ENCODE data around the gene CEP89. TPM values are rescaled to one million over a fixed set of nuclear protein-coding genes. Genes with fewer than 3 reads are reported as not detected.
"Not testable (repeated sequence)": the region's sequence is repeated elsewhere in the genome, so short reads cannot be mapped to it uniquely, and the experiment has no call there.

CEP89 gene
- total RNA-seq, 2 experiments from 2014 or later: 21.0 to 27.2 TPM

- Mint-ChIP-seq H3K27ac (no peak overlapping the region), H3K36me3 (no peaks in the 10 kb centered on the region), H3K9me3 (no peaks in the 10 kb centered on the region), H3K27me3 (no peaks in the 10 kb centered on the region), H3K4me1 (peaks cover 2% of the 10 kb centered on the region), H3K4me3 (no peak overlapping the region)
- POLR2A ChIA-PET: no interaction called here
- DNase-seq (no peak), ATAC-seq (ENCODE audit: low read depth) (no peak)
These were observed 114.2 kb downstream of the CEP89 start for GRCh38 chr19:32857584-32857983.

DNA sequence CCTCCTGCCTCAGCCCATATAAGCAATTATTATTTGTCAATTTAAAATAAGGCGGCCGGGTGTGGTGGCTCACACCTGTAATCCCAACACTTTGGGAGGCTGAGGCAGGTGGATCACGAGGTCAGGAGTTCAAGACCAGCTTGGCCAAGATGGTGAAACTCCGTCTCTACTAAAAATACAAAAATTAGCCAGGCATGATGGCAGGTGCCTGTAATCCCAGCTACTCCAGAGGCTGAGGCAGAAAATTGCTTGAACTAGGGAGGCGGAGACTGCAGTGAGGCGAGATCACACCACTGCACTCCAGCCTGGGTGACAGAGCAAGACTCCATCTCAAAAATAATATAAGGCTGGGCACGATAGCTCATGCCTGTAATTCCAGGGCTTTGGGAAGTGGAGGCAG lies 114.9 kb downstream of the CEP89 start:
- POLR2A ChIA-PET; ATAC-seq (ENCODE audit: low read depth); H3K27ac Mint-ChIP-seq; H3K27me3 Mint-ChIP-seq; H3K4me3 Mint-ChIP-seq; DNase-seq; H3K36me3 Mint-ChIP-seq; H3K9me3 Mint-ChIP-seq; H3K4me1 Mint-ChIP-seq: not testable (repeated sequence)

- POLR2A ChIA-PET: no interaction called here
- Mint-ChIP-seq H3K36me3 (no peaks in the 10 kb centered on the region), H3K4me3 (no peak overlapping the region), H3K27me3 (no peaks in the 10 kb centered on the region), H3K27ac (no peak overlapping the region), H3K4me1 (peaks cover 2% of the 10 kb centered on the region), H3K9me3 (peaks cover 6% of the 10 kb centered on the region)
- ATAC-seq (ENCODE audit: low read depth) (no peak), DNase-seq (no peak)
These were observed 119.5 kb downstream of the CEP89 start for GRCh38 chr19:32852216-32852615.

- H3K9me3 Mint-ChIP-seq; H3K27ac Mint-ChIP-seq; H3K36me3 Mint-ChIP-seq; H3K4me1 Mint-ChIP-seq; H3K27me3 Mint-ChIP-seq; ATAC-seq (ENCODE audit: low read depth); DNase-seq; H3K4me3 Mint-ChIP-seq; POLR2A ChIA-PET: not testable (repeated sequence)
These were observed 123.7 kb downstream of the CEP89 start for GRCh38 chr19:32848035-32848434.

DNA sequence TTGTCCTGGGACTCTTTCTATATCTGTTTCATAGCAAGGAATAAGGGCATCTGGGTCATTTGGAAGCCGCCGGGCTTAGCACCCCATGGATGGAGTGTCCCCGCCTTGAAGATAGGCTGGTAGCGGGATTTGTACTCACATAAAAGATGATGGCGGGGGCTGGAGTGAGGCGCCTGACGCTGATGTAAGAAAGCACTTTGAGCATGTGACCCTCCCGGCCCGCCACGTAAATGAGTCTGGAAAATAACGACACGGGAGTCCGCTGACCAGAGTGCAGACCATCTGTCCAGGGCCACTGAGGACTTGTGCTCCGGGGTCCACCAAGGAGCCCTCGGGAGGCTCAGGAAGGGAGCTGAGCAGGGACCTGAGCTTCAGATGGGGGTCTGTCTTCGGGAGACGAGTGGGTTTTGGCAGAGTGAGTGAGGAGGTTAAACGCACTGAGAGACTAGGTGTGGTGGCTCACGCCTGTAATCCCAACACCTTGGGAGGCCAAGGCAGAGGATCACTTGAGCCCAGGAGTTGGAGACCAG lies 128.0 kb downstream of the CEP89 start:
- Mint-ChIP-seq H3K27me3 (no peaks in the 10 kb centered on the region), H3K4me3 (no peak overlapping the region), H3K9me3 (peaks cover 13% of the 10 kb centered on the region), H3K27ac (no peak overlapping the region), H3K36me3 (no peaks in the 10 kb centered on the region), H3K4me1 (no peaks in the 10 kb centered on the region)
- POLR2A ChIA-PET: no interaction called here
- no peak for DNase-seq
- ATAC-seq (ENCODE audit: low read depth): no peak

DNA sequence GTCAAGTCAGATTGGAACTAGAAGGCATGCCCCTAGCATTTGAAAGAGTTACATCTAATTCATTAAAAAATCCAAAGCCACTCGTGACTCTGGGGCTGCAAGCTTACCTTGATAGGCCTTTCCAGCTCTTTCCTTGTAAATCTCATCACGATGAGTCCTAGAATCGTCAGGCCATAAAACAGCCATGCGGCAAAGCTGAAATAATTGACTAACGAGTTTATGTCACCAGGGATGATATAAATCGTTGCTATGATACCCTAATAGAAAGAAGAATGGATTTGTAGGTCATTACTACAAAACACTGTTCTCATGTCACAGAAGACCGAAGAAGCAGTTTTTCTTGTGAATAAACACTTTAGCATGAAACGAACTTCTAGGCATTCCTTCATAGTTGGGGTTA lies 129.7 kb downstream of the CEP89 start:
- no peaks in the 10 kb centered on the region for H3K27me3 Mint-ChIP-seq
- no peak overlapping the region for H3K27ac Mint-ChIP-seq
- no peak overlapping the region for H3K4me3 Mint-ChIP-seq

DNA sequence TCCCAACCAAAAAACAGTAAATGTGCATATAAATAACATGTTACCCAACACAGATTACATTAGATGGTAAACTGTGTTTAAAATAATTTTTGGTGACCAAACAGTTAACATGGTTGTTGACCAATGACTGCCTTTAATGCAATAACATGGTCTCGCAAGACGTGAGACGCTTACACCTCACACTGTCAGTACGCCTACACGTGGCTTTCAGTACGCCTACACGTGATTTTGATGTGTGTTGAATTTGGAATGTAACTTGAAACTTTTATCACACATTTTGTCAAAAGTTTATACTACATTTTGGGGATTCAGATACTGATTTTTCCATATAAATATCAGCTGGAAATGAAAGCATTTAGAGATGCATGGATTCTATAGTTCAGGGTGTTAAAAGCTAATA lies 134.2 kb downstream of the CEP89 start:
- ATAC-seq (ENCODE audit: low read depth) (no peak), DNase-seq (no peak)
- no peaks in the 10 kb centered on the region for H3K27me3 Mint-ChIP-seq
- no peaks in the 10 kb centered on the region for H3K36me3 Mint-ChIP-seq
- no peak overlapping the region for H3K4me3 Mint-ChIP-seq
- H3K9me3 Mint-ChIP-seq: peaks cover 9% of the 10 kb centered on the region
- POLR2A ChIA-PET: no interaction called here
- H3K27ac Mint-ChIP-seq: no peak overlapping the region
- H3K4me1 Mint-ChIP-seq: no peaks in the 10 kb centered on the region

More for the DNA sequence above, 129.7 kb downstream of the CEP89 start:
- H3K36me3 Mint-ChIP-seq: no peaks in the 10 kb centered on the region
- ATAC-seq (ENCODE audit: low read depth) (no peak), DNase-seq (no peak)
- H3K4me1 Mint-ChIP-seq: no peaks in the 10 kb centered on the region
- peaks cover 9% of the 10 kb centered on the region for H3K9me3 Mint-ChIP-seq
- POLR2A ChIA-PET: no interaction called here

DNA sequence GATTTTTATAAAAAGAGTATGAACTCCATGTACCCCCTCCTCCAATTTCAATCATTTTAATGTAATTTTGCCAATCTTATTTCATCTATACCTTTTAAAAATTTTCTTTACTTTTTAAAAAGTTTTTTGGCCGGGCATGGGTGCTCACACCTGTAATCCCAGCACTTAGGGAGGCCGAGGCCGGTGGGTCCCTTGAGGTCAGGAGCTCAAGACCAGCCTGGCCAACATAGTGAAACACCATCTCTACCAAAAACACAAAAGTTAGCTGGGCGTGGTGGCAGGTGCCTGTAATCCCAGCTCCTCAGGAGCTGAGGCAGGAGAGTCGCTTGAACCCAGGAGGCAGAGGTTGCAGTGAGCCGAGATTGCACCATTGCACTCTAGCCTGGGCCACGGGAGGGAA lies 138.4 kb downstream of the CEP89 start:
- ATAC-seq (ENCODE audit: low read depth); POLR2A ChIA-PET; H3K4me1 Mint-ChIP-seq; H3K4me3 Mint-ChIP-seq; DNase-seq; H3K9me3 Mint-ChIP-seq; H3K27ac Mint-ChIP-seq; H3K36me3 Mint-ChIP-seq; H3K27me3 Mint-ChIP-seq: not testable (repeated sequence)

GRCh38 chr19:32832825-32833224 lies 138.9 kb downstream of the CEP89 start:
- not testable (repeated sequence) for H3K36me3 Mint-ChIP-seq, H3K27ac Mint-ChIP-seq, H3K4me3 Mint-ChIP-seq

DNA sequence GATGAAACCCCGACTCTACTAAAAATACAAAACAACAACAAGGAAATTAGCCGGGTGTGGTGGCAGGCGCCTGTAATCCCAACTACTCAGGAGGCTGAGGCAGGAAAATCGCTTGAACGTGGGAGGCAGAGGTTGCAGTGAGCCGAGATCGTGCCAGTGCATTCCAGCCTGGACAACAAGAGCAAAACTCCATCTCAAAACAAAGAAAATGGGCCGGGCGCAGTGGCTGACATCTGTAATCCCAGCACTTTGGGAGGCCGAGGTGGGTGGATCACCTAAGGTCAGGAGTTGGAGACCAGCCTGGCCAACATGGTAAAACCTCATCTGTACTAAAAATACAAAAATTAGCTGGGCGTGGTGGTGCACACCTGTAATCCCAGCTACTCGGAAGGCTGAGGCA lies 139.7 kb downstream of the CEP89 start:
- POLR2A ChIA-PET; H3K4me1 Mint-ChIP-seq; DNase-seq; H3K4me3 Mint-ChIP-seq; ATAC-seq (ENCODE audit: low read depth); H3K36me3 Mint-ChIP-seq; H3K9me3 Mint-ChIP-seq; H3K27ac Mint-ChIP-seq; H3K27me3 Mint-ChIP-seq: not testable (repeated sequence)

More at GRCh38 chr19:32832825-32833224, 138.9 kb downstream of the CEP89 start:
- H3K4me1 Mint-ChIP-seq; ATAC-seq (ENCODE audit: low read depth); DNase-seq; H3K27me3 Mint-ChIP-seq; POLR2A ChIA-PET; H3K9me3 Mint-ChIP-seq: not testable (repeated sequence)

GRCh38 chr19:32831611-32832010 lies 140.1 kb downstream of the CEP89 start:
- H3K4me1 Mint-ChIP-seq: peaks cover 1% of the 10 kb centered on the region

DNA sequence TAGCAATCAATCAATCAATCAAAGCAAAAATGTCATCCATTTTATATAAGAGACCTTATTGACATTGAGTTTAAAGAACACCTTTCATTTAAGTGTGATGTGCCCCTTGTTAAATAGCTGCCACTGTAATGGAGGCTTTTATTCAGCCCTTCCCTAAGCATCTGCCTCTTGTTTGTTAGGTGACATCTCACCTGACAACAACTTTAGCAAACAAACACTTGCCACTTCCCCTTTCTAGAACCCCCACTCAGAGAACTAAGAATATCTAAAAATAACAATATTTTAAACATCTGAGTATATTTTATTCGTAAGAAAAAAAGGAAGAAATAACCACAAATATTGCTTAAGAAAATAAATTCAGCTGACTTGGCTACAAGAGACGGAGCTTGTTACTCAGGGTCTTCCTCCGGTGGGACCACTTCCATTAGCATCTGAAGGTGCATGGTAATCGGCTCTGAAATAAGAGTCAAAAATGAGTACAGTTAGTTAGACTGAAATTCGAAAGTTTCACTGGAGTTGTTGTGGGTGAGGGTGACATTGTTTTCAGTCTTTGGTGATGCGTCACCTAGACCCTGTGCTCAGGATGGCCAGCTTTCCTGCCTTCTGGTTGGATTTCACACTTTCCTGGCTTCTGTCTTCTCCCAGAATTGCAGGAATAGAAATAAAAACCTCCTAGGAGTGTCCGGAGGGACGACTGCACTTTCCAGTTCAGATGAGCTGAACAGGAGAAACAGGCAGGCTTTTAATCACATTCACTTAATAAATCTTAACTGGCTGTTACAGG lies 141.3 kb downstream of the CEP89 start:
- Mint-ChIP-seq H3K4me3 (no peak overlapping the region), H3K27me3 (peaks cover 7% of the 10 kb centered on the region), H3K27ac (no peak overlapping the region), H3K4me1 (peaks cover 1% of the 10 kb centered on the region), H3K36me3 (no peaks in the 10 kb centered on the region), H3K9me3 (no peaks in the 10 kb centered on the region)
- POLR2A ChIA-PET: no interaction called here
- no peak for DNase-seq
- ATAC-seq (ENCODE audit: low read depth): no peak

More at GRCh38 chr19:32831611-32832010, 140.1 kb downstream of the CEP89 start:
- ATAC-seq (ENCODE audit: low read depth) (no peak), DNase-seq (no peak)
- no peak overlapping the region for H3K27ac Mint-ChIP-seq
- H3K9me3 Mint-ChIP-seq: no peaks in the 10 kb centered on the region
- peaks cover 3% of the 10 kb centered on the region for H3K27me3 Mint-ChIP-seq
- no peaks in the 10 kb centered on the region for H3K36me3 Mint-ChIP-seq
- POLR2A ChIA-PET: no interaction called here
- H3K4me3 Mint-ChIP-seq: no peak overlapping the region

DNA sequence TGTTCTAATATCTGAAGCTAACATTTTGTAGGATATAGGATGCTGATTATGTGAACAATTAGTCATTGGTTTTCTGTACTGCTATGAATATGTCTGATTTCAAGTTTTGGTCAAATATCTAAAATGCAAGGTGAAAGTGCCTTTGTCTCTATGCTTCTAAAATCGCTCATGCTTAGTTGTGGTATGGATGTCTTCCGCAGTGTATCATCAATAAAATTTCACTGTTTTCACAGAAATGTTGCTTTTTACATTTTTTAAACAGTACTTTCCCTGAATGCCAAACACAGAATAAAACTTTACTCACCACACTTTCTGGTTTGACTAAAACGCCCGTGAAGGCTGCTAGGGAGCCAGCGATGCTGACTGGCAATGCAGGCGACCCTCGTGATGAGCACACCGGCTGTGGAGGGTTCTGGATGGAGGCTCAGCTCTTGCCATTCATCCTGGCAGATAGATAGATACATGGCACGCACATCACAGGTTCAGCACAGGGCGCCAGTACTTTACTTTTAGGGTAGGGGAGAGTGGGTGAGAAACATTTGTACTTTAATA lies 142.3 kb downstream of the CEP89 start:
- DNase-seq (no peak), ATAC-seq (ENCODE audit: low read depth) (no peak)
- H3K36me3 Mint-ChIP-seq: no peaks in the 10 kb centered on the region
- peaks cover 1% of the 10 kb centered on the region for H3K4me1 Mint-ChIP-seq
- POLR2A ChIA-PET: no interaction called here
- H3K27me3 Mint-ChIP-seq: peaks cover 9% of the 10 kb centered on the region
- no peaks in the 10 kb centered on the region for H3K9me3 Mint-ChIP-seq
- no peak overlapping the region for H3K27ac Mint-ChIP-seq
- no peak overlapping the region for H3K4me3 Mint-ChIP-seq

DNA sequence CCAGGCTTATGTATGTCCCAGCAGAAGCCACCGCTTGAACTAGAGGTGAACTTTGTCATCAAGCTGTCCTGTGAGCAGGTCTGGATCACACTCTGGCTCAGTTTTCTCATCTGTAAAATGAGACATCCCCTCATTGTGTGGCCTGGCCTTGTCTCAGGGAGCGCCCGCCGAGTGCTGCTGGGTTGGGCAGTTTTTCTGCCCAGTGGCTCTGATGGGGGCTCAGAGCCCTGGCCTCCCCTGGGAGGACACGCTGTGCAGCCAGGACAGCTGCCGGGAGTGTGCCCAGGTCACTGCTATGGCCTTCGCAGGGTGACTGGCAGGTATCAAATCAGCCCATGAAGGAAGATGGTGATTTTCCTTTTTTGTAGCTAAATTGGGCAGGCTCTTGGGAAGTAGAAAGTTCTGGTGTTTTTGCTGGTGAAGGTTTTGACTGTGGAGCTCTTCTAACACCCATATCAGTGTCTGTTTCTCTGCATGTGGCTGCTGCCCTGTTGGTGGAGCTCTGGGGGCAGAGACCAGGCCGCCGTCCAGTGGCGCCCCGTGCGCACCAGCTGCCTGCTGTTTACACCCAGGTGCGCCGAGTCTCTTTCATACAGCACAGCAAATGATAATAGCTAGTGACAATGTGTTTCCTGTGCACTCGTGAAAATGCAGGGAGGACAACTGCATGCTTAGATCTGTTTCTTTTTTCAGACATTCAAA lies 143.0 kb downstream of the CEP89 start:
- POLR2A ChIA-PET: no interaction called here
- DNase-seq (no peak), ATAC-seq (ENCODE audit: low read depth) (no peak)
- Mint-ChIP-seq H3K36me3 (no peaks in the 10 kb centered on the region), H3K27me3 (peaks cover 9% of the 10 kb centered on the region), H3K4me3 (no peak overlapping the region), H3K9me3 (no peaks in the 10 kb centered on the region), H3K4me1 (peaks cover 1% of the 10 kb centered on the region), H3K27ac (peak overlapping the region; percentile 24)

Measured in activated naive CD8-positive, alpha-beta T cell treated with anti-CD3 and anti-CD28 coated beads, Interleukin-2, amount 10 ng/mL, durations not matched to agents 7 days and 5 days (primary cell).